Tibial nerve (tissue), 4 donors: ENCODE data around the gene ADAM33. TPM values are rescaled to one million over a fixed set of nuclear protein-coding genes. Genes with fewer than 3 reads are reported as not detected.
A peak's percentile ranks its signal among the peaks of the same experiment; 100 is the strongest.

Experiments
- DNase-seq, 2 donors: peaks; one replicate each; pipeline ENCODE4 v3.0.0-alpha.2; 2019; ENCODE audit warnings: low spot score in 2 of 2
- H3K27ac ChIP-seq, 4 donors: fragments of 200-600 bp; sonication (generic) in 3 of 4; one replicate each; pipeline ENCODE4 v1.5.1; 2017 to 2019; ENCODE audit warnings: mild to moderate bottlenecking in 1 of 4
- H3K27me3 ChIP-seq, 2 donors: fragments of 200-600 bp; sonication (generic) in 1 of 2; one replicate each; pipeline versions ENCODE4 v1.5.1 to v1.6.0; 2017 to 2019
- H3K36me3 ChIP-seq, 3 donors: fragments of 200-600 bp; sonication (generic); one replicate each; pipeline ENCODE4 v1.5.1; 2018 to 2019
- H3K4me1 ChIP-seq, 4 donors: fragments of 200-600 bp; sonication (generic) in 3 of 4; one replicate each; pipeline ENCODE4 v1.5.1; 2017 to 2019
- H3K4me3 ChIP-seq, 4 donors: fragments of 200-600 bp; sonication (generic) in 3 of 4; one replicate each; pipeline ENCODE4 v1.5.1; 2017 to 2019; ENCODE audit warnings: mild to moderate bottlenecking in 1 of 4, moderate library complexity in 1 of 4
- H3K9me3 ChIP-seq, 4 donors: fragments of 200-600 bp; sonication (generic) in 3 of 4; one replicate each; pipeline ENCODE4 v1.5.1; 2017 to 2019
- CTCF ChIP-seq, 5 experiments: fragments of 200-600 bp in 3 of 5; fragments of 450-650 bp in 2 of 5; sonication (generic) in 3 of 5; IDR thresholded peaks; one replicate each; pipeline ENCODE4 v1.5.1; 2016 to 2019; ENCODE audit warnings: antibody characterized with exemption in 5 of 5, mild to moderate bottlenecking in 3 of 5, moderate library complexity in 2 of 5
- EP300 ChIP-seq, 2 donors: sonication (generic); formaldehyde crosslinking; IDR thresholded peaks; one replicate each; pipeline ENCODE4 v1.6.1; 2017; ENCODE audit warnings: antibody characterized with exemption in 2 of 2, mild to moderate bottlenecking in 1 of 2
- POLR2A ChIP-seq, 2 donors: fragments of 450-650 bp; IDR thresholded peaks; one replicate each; pipeline ENCODE4 v1.6.1; 2017; ENCODE audit warnings: antibody characterized with exemption in 2 of 2, mild to moderate bottlenecking in 2 of 2, moderate library complexity in 2 of 2
- WGBS, 2 donors: methylation state at CpG; one replicate each; pipeline ENCODE4 v1.1.5; 2018; 5-methylcytosine and 5-hydroxymethylcytosine counted together
- total RNA-seq, 4 donors: library from RNA; depleted of rRNA; stranded (reverse); fragments of >200 nt; gene quantifications; one replicate each; pipeline ENCODE4 v1.1.0, GENCODE V29; 2016

ADAM33 gene
- total RNA-seq, 4 donors from 2014 or later, result 162 to 385 (median 274) TPM

GRCh38 chr20:3661814-3662665 lies 19.8 kb downstream of the ADAM33 start:
- Histone ChIP-seq H3K9me3 (no peaks in the 10 kb centered on the region), H3K27ac (no peak overlapping the region), H3K27me3 (peaks cover 0 to 48% of the 10 kb centered on the region in 2 donors), H3K4me3 (no peak overlapping the region), H3K4me1 (peaks cover 0 to 11% (median 4%) of the 10 kb centered on the region in 4 donors), H3K36me3 (no peaks in the 10 kb centered on the region)
- DNase-seq, result no peak
- WGBS, 2 donors, result 63 to 81% methylated on average over 9 to 12 of the region's 12 CpGs
- TF ChIP-seq POLR2A (IDR thresholded peaks at IDR 0.05), result no peak
- no peak for TF ChIP-seq CTCF (IDR thresholded peaks at IDR 0.05)

- H3K4me3 ChIP-seq, result peak overlapping the region in 1 of 4 donors; percentile 28
- peaks cover 0 to 11% (median 3%) of the 10 kb centered on the region in 4 donors for H3K4me1 ChIP-seq
- TF ChIP-seq CTCF (IDR thresholded peaks at IDR 0.05) (no peak), POLR2A (IDR thresholded peaks at IDR 0.05) (no peak), EP300 (IDR thresholded peaks at IDR 0.05) (no peak)
- DNase-seq, result no peak
- H3K9me3 ChIP-seq, result no peaks in the 10 kb centered on the region
- no peak overlapping the region for H3K27ac ChIP-seq
- peaks cover 0 to 48% of the 10 kb centered on the region in 2 donors for H3K27me3 ChIP-seq
- no peaks in the 10 kb centered on the region for H3K36me3 ChIP-seq
- WGBS, 2 donors, result 12 to 16% methylated on average over 26 to 57 of the region's 60 CpGs
These were observed 20.6 kb downstream of the ADAM33 start for GRCh38 chr20:3661060-3661813.

GRCh38 chr20:3660262-3661059 lies 21.3 kb downstream of the ADAM33 start:
- DNase-seq, result no peak
- no peak for TF ChIP-seq POLR2A (IDR thresholded peaks at IDR 0.05)
- no peak for TF ChIP-seq EP300 (IDR thresholded peaks at IDR 0.05)
- TF ChIP-seq CTCF (IDR thresholded peaks at IDR 0.05), result no peak
- WGBS, 2 donors, result 3 to 6% methylated on average over 26 to 69 of the region's 75 CpGs
- Histone ChIP-seq H3K36me3 (no peaks in the 10 kb centered on the region), H3K4me3 (peak overlapping the region in 1 of 4 donors; percentile 28), H3K9me3 (peaks cover 0 to 4% (median 0%) of the 10 kb centered on the region in 4 donors), H3K4me1 (peaks cover 0 to 11% (median 2%) of the 10 kb centered on the region in 4 donors), H3K27me3 (peaks cover 0 to 48% of the 10 kb centered on the region in 2 donors), H3K27ac (no peak overlapping the region)

GRCh38 chr20:3659492-3660261 lies 22.1 kb downstream of the ADAM33 start:
- no peak overlapping the region for H3K27ac ChIP-seq
- no peak for DNase-seq
- TF ChIP-seq EP300 (IDR thresholded peaks at IDR 0.05) (no peak), CTCF (IDR thresholded peaks at IDR 0.05) (no peak), POLR2A (IDR thresholded peaks at IDR 0.05) (no peak)
- peaks cover 0 to 4% (median 0%) of the 10 kb centered on the region in 3 donors for H3K36me3 ChIP-seq
- H3K4me3 ChIP-seq, result no peak overlapping the region
- peaks cover 0 to 48% of the 10 kb centered on the region in 2 donors for H3K27me3 ChIP-seq
- WGBS, 2 donors, result 64 to 71% methylated on average over 11 to 12 of the region's 12 CpGs
- H3K9me3 ChIP-seq, result peaks cover 0 to 10% (median 0%) of the 10 kb centered on the region in 4 donors
- peaks cover 0 to 11% (median 2%) of the 10 kb centered on the region in 4 donors for H3K4me1 ChIP-seq
